ENCODE measurements around the gene CTAG1A. TPM values are rescaled to one million over a fixed set of nuclear protein-coding genes. Genes with fewer than 3 reads are reported as not detected.
"Not testable (repeated sequence)": the region's sequence is repeated elsewhere in the genome, so short reads cannot be mapped to it uniquely, and the experiment has no call there.

Gene CTAG1A
- total RNA-seq, result not detected
- long read RNA-seq, result 0 reads

DNA sequence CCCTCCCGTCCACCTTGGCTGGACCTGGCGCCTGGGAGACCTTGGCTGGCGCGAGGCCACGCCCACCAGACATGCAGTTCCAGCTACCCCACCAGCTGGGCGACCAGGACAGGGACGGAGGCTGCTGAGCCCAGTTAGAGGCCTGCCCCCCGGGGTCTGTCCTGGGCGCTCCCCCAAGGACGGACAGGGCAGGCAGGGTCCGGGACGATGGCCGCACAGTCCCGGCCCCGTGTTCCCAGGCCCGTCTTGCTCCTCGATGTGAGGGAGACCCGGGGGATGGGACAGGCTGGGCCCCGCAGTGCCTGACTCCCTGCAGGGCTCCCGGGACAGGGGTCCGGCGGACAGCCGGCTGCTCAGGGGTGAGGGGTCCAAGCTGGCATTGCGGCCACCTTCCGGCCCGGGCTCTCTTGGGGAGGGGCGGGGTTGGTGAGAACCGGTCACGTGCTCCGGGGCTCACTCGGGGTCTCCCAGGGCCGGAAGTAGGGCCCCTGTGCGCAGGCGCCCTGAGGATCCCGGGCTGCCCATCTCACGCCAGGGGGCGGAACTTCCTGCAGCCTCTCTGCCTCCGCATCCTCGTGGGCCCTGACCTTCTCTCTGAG is at the start of gene CTAG1A:
Gene CTAG1A, plus strand, starts transcription at position 549 of the 599 bp plus-strand sequence. CDS start 74 bp downstream, outside the sequence.
- DNase-seq; intact Hi-C loops (cut with micrococcal nuclease); ATAC-seq: not testable (repeated sequence)

DNA sequence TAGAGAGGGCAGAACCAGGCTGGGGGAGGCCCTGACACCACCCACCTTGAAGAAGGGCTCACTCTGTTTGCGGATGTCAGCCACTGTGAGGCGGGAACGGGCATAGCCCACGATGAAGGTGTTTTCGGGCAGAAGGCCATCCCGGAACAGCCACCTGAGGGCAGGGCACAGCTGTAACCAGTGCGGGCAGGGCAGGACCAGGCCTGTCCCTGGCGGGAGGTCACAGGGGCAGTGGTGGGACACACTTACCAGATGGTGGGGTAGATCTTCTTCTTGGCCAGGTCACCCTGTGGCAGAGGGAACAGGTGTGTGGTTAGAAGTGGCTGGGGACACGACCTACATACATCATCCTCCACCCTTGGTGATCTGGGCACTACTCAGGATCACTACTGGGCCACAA is 49.0 kb upstream of the CTAG1A start:
- DNase-seq (no peak), ATAC-seq (no peak)
- intact Hi-C loops (cut with micrococcal nuclease), result no loop called here

DNA sequence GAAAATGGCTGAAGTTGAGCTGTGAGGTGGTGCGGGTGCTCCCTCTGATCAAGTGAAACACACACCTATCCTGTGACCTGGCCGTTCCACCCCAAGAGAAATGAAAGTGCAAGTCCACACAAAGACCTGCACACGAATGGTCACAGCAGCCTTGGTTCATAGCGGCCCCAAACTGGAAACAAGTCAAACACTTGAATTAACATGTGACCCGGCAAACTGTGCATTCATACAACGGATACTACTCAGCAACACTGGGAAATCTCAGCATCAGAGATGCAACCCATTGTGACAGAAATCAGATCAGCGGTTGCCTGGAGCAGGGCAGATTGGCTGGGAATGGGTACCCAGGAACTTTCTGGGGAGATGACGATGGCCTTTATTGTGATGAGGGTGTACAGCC is 45.9 kb upstream of the CTAG1A start:
- DNase-seq (no peak), ATAC-seq (no peak)
- intact Hi-C loops (cut with micrococcal nuclease), result no loop called here

DNA sequence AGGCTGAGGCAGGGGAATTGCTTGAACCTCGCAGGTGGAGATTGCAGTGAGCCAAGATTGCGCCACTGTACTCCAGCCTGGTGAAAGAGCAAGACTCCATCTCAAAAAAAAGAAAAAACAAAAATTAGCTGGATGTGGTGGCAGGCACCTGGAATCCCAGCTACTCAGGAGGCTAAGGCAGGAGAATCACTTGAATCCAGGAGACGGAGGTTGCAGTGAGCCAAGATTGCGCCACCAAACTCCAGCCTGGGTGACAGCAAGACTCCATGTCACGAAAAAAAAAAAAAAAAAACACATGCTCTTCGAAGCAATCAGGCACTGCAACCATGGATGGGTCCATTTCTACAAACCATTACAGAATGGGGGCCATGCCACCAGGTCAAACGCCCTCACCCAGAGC is 44.6 kb upstream of the CTAG1A start:
- ATAC-seq; DNase-seq; intact Hi-C loops (cut with micrococcal nuclease): not testable (repeated sequence)

DNA sequence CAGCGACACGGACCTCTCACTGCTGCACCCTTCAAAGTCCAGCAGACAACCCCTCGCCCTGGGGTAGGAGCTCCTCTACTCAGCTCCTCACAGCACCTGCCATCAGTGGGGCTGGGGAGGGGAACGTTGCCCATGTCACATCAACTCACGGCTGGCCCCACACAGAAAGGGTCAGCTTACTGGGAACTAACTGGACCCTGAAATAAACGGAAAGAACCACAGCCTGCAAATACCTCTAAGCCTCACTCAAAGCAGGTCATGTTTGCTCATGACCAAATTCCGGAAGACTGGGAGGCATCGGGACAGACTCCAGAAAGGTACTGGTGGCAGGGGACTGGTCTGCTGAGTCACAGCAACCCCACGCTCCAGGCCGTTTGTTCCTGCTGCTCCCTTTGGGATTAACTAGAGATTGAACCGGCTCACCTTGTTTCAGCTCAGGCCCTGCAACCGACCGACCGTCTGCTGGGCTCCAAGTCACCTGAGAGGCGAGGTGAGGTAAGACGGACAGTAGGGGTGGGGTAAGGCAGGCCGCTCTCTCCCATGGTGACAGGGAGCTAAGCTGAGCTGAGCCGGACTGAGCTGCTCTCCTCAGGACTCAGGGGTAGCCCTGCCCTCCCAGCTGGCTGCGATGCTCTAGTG is 43.9 kb upstream of the CTAG1A start:
- ATAC-seq (peak; percentile 9), DNase-seq (no peak)
- intact Hi-C loops (cut with micrococcal nuclease), result no loop called here

DNA sequence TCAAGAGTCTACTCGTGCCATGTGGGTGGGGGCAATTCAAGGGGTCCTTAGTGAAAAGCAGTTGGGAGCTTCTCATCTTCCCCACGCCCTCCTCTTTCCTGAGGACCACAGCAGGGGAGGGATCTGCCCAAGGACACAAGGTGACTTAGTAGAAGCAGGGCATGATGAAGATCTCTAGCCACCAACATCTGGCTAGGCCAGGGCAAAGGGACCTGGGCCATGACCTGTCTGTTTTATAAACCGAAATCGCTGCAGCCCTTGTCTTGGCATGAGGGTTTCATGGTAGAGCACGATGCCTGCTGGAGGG is 43.4 kb upstream of the CTAG1A start:
- ATAC-seq (no peak), DNase-seq (no peak)
- intact Hi-C loops (cut with micrococcal nuclease), result no loop called here

DNA sequence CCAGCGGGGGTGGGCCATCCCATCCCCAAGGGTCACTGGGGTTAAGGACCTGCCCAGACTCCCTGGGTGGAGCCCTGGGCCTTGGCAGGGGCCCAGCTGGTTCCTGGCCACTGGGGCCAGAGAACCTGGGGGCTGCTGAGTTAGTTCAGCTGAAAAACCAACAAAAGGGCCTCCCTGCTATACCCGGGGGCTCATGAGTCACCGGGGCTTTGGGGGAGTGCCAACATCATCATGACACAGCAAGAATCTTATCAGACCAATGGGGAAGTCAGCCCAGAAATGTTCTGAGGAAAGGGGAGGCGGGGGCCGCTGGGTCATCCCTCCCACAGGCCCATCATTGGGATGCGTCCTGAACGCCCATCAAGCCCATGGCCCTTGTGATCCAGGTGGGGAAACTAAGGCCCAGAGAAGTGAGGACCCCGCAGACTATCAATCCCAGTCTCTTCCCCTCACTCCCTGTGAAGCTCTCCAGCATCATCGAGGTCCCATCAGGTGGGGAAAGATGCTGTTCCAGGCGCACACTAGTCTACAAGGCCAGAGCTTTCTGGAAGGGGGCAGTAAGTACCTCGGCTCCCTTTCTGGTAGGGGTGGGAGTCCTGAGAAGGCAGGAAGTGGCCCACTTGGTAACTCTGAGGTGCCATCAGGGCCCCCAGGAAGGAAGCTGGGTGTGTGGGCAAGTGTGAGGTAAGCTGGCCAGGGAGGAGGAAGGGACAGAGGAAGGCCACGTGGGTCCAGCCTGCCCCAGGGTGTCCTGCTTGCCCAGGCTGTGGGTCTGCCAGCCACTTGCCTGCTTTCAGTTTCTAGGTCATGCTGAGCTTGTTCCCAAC is 42.8 kb upstream of the CTAG1A start:
- DNase-seq, result peak; percentile 80
- intact Hi-C loops (cut with micrococcal nuclease), result no loop called here
- peak; percentile 55 for ATAC-seq

DNA sequence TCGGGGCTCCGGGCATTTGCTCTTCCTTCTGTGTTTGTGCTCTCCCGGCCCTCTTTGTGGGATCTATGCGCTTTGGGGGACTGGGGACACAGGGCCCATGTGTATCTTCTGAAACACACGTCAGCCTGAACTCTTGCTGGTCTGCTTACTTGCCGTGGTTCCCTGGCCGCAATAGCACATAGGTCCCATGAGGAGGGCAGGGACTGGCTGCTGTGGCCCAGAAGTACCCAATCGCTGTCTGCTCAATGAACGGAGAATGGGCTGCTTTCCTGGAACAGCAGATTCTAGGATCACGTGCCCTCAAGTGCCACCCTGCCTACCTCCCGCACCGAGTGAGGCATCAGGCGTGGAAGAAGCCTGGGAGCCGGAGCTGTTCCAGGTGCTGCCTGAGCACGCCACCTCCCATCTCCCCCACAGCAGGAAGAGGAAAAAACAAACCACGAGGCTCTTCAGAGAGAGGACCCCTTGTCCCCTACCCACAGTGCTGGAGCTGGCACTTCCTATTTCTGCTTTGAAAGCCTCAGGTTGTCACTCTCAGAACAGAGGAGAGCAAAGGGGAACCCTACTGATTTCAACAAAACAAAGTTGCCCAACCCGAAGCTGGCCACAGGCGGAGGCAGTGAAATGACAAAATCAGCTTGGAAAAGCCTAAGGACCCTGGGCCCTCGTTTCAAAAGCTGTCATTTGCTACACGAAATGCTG is 42.1 kb upstream of the CTAG1A start:
- intact Hi-C loops (cut with micrococcal nuclease), result no loop called here
- ATAC-seq (no peak), DNase-seq (no peak)

DNA sequence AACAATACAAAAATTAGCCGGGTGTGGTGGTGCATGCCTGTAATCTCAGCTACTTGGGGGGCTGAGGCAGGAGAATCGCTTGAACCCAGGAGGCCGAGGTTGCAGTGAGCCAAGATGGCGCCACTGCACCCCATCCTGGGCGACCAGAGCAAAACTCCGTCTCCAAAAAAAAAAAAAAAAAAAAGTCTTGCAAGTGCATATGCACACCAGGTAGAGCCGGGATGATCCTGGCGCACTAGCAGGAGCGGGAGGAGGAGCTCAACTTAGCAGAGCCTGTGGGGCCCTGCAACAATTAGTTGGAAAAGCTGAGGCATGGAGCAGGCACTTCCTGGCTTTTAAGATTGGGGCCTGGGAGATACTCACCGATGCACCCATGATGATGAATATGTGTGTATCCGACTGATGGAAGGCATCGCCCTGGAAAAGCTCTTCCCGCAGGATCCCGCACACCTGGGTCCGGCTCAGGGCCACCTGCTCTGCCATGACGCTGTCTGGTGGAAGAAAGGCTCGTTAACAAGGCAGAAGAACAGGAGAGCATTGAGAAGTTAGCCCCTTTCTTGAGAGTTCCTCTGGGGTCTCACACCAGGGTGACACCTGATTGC is 39.2 kb upstream of the CTAG1A start:
- ATAC-seq (no peak), DNase-seq (no peak)
- intact Hi-C loops (cut with micrococcal nuclease), result no loop called here

DNA sequence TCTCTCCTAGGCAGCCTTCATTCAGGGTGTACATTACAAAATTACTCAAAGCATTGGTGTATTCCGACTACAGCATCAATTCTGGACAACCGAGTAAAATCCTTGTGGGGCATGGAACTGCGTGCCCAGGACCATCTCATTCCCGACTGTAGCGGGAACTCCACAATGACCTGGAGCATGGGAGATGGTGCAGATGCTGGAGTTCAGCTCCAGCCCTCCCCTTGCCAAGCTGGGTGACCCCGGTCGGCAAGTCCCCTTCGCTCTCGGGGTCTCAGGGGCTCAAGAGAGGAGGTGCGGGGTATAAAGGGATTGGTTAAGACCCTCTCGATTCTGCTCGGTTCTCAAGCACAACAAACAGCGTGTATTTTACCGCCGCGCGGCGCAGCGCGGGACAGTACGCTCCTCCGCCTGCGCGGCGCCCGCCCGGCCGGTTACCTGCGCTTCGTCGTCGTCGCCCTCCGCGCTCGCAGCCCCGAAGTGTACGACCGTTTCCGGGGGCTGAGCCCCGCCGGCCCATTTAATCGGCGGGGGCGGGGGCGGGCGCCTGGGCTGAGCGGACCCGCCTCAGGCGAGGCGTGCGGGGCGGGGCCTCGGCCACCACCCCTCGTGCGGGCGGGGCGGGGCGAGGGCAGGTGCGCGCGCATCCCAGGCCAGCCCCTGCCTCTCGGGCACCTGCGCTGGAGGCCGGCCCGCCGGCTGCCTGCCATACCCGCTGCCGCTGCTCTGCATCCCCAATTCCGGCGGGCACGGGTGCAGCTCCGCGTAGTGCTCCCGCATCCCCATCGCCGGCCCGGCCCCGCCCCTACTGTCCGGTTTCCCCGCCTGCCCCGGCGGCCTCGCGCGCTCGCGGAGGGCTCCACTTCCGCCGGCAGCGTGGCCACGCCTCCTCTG is 38.3 kb upstream of the CTAG1A start, which contains the start of gene G6PD:
Gene G6PD, minus strand, starts transcription at position 493 of the 891 bp plus-strand sequence. CDS start 691 bp downstream, outside the sequence.
- ATAC-seq (peak; percentile 84), DNase-seq (peak; percentile 87)
- intact Hi-C loops (cut with micrococcal nuclease), result no loop called here

DNA sequence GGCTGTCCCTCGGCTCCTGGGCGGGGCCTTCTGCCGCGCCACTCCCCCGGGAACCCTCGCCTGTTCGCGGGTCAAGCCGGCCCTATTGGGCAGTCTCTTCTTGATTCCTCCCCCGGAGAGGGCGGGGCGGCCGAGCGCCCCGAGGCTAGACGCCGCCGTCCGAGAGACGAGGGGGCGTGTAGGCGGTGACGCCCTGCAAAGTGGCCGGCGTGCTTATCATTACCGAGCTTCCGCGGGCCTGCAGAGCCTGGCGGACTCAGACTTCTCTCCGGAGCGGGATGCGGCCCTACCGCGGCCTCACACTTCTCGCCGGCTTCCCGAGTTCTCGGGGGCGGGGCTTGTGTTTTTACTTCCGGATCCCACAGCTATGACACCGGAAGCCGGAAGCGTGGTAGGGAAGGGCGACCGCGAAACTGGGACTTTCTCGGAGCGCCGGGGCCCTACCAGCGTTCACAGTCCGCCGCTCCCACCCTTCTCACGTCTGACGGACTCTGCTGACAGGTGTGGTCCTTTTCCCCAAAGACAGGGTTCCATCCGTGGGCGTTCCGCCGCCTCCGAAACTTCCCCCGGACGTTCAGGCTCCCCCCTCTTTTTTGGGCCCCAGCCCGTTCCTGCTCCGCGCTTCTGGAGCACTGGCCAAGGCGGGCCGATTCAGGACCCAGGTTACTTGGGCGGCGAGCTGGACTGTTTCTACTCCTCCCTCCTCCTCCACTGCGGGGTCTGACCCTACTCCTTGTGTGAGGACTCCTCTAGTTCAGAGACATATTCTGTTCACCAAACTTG is 37.5 kb upstream of the CTAG1A start, which contains the start of gene IKBKG:
Gene IKBKG, plus strand, starts transcription at position 376 of the 783 bp plus-strand sequence. CDS start 4,383 bp downstream, outside the sequence.
- intact Hi-C loops (cut with micrococcal nuclease), result no loop called here
- peak; percentile 93 for DNase-seq
- ATAC-seq, result peak; percentile 94

DNA sequence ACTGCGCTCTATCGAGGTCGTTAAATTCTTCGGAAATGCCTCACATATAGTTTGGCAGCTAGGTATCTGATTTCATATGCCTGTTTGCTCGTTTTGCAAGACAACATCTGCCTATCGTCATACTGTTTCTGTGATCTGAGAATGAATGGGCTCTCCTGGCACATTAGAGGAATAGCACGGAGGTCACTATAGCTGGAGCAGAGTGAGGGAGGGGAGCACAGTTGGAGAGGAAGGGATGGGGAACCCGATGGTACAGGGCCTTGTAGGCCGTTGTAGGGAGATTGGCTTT is 37.0 kb upstream of the CTAG1A start:
- intact Hi-C loops (cut with micrococcal nuclease), result no loop called here
- DNase-seq (no peak), ATAC-seq (no peak)

DNA sequence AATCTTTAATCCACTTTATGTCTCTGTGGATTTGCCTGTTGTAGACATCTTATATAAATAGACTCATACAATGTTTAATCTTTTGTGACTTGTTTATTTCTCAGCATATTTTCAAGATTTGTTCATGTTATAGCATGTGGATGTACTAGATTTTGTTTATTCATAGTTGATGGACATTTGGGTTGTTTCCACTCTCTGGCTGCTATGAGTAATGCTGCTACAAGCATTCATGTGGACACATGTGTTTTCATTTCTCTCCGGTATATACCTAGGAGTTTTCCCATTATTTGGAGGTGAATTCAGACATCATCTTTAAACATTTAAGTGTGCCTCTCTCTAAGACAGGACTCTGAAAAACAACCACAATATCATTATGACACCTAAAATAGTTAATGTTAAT is 35.2 kb upstream of the CTAG1A start:
- DNase-seq (no peak), ATAC-seq (no peak)
- intact Hi-C loops (cut with micrococcal nuclease), result no loop called here

DNA sequence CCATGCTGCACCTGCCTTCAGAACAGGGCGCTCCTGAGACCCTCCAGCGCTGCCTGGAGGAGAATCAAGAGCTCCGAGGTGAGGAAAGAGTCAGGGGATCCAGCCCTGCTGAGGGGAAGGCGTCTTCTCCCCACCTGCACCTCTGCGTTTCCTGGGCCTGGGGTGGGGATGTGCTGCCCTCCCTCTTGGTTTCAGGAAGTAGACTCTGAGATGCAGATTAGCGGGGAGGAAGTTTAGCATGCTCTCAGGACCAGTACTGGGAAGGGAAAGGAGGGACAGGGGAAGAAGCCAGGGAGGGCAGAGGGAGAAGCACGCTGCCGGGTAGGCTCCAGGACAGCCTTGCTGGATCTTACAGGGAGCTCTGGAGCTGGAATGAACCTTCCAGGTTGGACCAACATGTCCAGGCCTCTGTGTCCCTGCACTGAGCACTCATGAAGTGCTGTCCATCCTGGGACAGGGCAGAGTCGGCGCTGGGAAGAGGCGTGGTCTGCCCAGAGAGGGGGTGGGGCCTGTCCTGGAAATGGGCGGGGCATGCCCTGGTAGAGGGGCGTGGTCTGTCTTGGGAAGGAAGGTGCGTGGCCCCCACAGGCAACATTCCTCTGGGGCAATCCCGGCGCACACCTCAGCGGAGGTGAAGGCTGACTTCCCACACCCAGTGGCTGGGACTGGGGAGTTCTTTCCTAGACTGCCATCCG is 32.7 kb upstream of the CTAG1A start:
- DNase-seq; intact Hi-C loops (cut with micrococcal nuclease); ATAC-seq: not testable (repeated sequence)

DNA sequence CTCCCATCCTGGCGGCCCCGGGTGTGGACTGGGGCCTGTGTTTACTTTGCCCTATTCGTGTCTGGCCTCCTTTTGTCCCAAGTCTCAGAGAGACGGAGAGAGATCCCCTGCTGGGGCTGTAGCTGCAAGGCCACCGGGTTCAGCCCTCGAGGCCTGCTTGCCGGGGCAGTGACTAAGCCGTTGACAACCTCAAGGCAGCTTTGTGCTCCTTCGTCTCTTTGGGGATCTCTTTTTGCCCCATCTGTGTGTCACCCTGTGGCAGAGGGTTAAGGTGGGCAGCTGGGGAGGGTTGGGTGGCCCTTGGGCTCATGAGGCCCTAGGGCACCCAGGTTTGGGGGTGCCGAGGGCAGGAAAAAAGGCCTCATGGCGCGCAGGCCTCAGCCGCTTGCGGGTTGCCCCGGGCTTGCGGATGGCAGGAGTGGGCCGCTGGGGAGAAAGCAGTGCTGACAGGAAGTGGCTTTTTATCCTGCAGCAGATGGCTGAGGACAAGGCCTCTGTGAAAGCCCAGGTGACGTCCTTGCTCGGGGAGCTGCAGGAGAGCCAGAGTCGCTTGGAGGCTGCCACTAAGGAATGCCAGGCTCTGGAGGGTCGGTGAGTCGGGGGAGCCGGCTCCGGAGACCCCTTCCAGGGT is 26.8 kb upstream of the CTAG1A start:
- intact Hi-C loops (cut with micrococcal nuclease); DNase-seq; ATAC-seq: not testable (repeated sequence)

DNA sequence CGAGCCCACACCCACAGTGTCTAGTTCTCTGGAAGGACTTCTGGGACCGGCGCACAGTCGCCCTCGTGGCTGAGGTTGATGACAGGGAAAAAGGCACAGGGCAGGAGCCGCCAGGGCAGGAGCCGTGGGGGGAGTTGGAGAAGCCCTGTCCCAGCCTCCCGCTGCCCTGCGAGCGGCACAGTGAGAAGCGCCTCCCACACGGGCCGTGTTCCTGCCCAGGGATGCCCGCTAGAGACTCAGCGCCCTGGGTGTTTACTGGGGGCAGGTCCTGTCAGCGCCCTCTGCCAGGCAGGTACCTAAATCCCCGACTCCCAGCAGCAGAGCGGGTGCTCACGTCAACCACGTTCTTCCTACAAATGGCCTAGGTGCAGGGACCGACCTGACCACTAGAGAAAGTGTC is 26.0 kb upstream of the CTAG1A start:
- ATAC-seq; DNase-seq; intact Hi-C loops (cut with micrococcal nuclease): not testable (repeated sequence)
